HG03280 (cell line): ENCODE data around the gene NME3.

Experiments
- ATAC-seq: cut with Tn5 transposase; IDR thresholded peaks from one replicate; pipeline ENCODE4 v1.9.1; 2021; ENCODE audit warnings: mild to moderate bottlenecking, moderate library complexity; ENCODE audit not compliant: unreplicated experiment

NME3 gene

GRCh38 chr16:1729445-1729844, 41.9 kb downstream of the NME3 start:
- no peak for ATAC-seq

GRCh38 chr16:1729026-1729425, 42.3 kb downstream of the NME3 start:
- ATAC-seq = no peak

- no peak for ATAC-seq
These were observed 43.4 kb downstream of the NME3 start for GRCh38 chr16:1727651-1728624.

- no peak for ATAC-seq
These were observed 44.5 kb downstream of the NME3 start for GRCh38 chr16:1726661-1727502.

GRCh38 chr16:1724491-1724890, 46.9 kb downstream of the NME3 start:
- no peak for ATAC-seq

- no peak for ATAC-seq
These were observed 47.7 kb downstream of the NME3 start for GRCh38 chr16:1723450-1724147.

- ATAC-seq = no peak
These were observed 50.0 kb downstream of the NME3 start for GRCh38 chr16:1721372-1721771.
